ENCODE measurements around the gene ANAPC15.

DNA sequence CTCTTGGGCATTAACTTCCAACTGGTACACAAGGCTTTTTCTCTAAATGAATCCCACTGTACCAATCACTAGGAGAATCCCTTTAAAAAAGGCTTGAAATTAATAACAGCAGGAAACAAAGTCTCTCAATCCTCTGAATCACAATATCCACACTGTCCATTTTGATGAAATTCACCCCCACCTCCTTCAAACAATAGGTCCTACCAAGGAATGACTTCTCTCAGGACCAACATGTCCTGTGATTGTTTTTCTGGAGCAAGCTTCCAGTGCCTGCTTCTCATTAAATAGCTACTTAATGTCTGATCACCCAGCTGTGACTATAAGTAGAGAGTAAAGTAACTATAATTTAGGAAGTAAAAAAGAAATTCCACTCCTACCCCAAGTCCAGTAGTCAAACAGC is 45.2 kb downstream of the ANAPC15 start:
- TF ChIP-seq POLR2AphosphoS5 (IDR thresholded peaks at IDR 0.05; ENCODE audit: low read depth) (no peak), EZH2phosphoT487 (IDR thresholded peaks at IDR 0.05; ENCODE audit: unreplicated experiment) (no peak), ZNF114 (CRISPR knock-in tag; IDR thresholded peaks at IDR 0.05) (no peak)
- TF ChIP-seq, protein P1, sequence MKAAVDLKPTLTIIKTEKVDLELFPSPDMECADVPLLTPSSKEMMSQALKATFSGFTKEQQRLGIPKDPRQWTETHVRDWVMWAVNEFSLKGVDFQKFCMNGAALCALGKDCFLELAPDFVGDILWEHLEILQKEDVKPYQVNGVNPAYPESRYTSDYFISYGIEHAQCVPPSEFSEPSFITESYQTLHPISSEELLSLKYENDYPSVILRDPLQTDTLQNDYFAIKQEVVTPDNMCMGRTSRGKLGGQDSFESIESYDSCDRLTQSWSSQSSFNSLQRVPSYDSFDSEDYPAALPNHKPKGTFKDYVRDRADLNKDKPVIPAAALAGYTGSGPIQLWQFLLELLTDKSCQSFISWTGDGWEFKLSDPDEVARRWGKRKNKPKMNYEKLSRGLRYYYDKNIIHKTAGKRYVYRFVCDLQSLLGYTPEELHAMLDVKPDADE (IDR thresholded peaks at IDR 0.05), result no peak
- TF ChIP-seq, protein P2, sequence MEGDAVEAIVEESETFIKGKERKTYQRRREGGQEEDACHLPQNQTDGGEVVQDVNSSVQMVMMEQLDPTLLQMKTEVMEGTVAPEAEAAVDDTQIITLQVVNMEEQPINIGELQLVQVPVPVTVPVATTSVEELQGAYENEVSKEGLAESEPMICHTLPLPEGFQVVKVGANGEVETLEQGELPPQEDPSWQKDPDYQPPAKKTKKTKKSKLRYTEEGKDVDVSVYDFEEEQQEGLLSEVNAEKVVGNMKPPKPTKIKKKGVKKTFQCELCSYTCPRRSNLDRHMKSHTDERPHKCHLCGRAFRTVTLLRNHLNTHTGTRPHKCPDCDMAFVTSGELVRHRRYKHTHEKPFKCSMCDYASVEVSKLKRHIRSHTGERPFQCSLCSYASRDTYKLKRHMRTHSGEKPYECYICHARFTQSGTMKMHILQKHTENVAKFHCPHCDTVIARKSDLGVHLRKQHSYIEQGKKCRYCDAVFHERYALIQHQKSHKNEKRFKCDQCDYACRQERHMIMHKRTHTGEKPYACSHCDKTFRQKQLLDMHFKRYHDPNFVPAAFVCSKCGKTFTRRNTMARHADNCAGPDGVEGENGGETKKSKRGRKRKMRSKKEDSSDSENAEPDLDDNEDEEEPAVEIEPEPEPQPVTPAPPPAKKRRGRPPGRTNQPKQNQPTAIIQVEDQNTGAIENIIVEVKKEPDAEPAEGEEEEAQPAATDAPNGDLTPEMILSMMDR (conservative IDR thresholded peaks at IDR 0.05; ENCODE audit: low read depth in 2 of 2), result no peak
- TF ChIP-seq, protein P3, sequence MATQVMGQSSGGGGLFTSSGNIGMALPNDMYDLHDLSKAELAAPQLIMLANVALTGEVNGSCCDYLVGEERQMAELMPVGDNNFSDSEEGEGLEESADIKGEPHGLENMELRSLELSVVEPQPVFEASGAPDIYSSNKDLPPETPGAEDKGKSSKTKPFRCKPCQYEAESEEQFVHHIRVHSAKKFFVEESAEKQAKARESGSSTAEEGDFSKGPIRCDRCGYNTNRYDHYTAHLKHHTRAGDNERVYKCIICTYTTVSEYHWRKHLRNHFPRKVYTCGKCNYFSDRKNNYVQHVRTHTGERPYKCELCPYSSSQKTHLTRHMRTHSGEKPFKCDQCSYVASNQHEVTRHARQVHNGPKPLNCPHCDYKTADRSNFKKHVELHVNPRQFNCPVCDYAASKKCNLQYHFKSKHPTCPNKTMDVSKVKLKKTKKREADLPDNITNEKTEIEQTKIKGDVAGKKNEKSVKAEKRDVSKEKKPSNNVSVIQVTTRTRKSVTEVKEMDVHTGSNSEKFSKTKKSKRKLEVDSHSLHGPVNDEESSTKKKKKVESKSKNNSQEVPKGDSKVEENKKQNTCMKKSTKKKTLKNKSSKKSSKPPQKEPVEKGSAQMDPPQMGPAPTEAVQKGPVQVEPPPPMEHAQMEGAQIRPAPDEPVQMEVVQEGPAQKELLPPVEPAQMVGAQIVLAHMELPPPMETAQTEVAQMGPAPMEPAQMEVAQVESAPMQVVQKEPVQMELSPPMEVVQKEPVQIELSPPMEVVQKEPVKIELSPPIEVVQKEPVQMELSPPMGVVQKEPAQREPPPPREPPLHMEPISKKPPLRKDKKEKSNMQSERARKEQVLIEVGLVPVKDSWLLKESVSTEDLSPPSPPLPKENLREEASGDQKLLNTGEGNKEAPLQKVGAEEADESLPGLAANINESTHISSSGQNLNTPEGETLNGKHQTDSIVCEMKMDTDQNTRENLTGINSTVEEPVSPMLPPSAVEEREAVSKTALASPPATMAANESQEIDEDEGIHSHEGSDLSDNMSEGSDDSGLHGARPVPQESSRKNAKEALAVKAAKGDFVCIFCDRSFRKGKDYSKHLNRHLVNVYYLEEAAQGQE (IDR thresholded peaks at IDR 0.05; ENCODE audit: unreplicated experiment), result no peak

Data from GM23338 (cell line).